HG03159 (cell line): Measurements from ENCODE around the gene FHIT.
A peak's percentile ranks its signal among the peaks of the same experiment; 100 is the strongest.

Experiments used
- ATAC-seq: cut with Tn5 transposase; IDR thresholded peaks from one replicate; pipeline ENCODE4 v1.9.1; 2021; ENCODE audit warnings: mild to moderate bottlenecking, moderate library complexity; ENCODE audit not compliant: unreplicated experiment

Gene FHIT

GRCh38 chr3:60045686-60046085, 1205.6 kb downstream of the FHIT start:
- no peak for ATAC-seq

GRCh38 chr3:60036803-60037202, 1214.4 kb downstream of the FHIT start:
- no peak for ATAC-seq

- no peak for ATAC-seq
Observed at GRCh38 chr3:60033901-60034453, 1217.3 kb downstream of the FHIT start.

GRCh38 chr3:60030982-60031381, 1220.3 kb downstream of the FHIT start:
- ATAC-seq = no peak

- no peak for ATAC-seq
Observed at GRCh38 chr3:60028233-60028632, 1223.0 kb downstream of the FHIT start.

- ATAC-seq = no peak
Observed at GRCh38 chr3:60027335-60027734, 1223.9 kb downstream of the FHIT start.

- no peak for ATAC-seq
Observed at GRCh38 chr3:60025096-60026050, 1225.9 kb downstream of the FHIT start.

GRCh38 chr3:60024400-60024799, 1226.9 kb downstream of the FHIT start:
- no peak for ATAC-seq

GRCh38 chr3:60023189-60023588, 1228.1 kb downstream of the FHIT start:
- ATAC-seq = no peak

GRCh38 chr3:60017631-60018030, 1233.6 kb downstream of the FHIT start:
- ATAC-seq = no peak

GRCh38 chr3:60015032-60015705, 1236.1 kb downstream of the FHIT start:
- ATAC-seq = no peak

GRCh38 chr3:60013241-60013640, 1238.0 kb downstream of the FHIT start:
- no peak for ATAC-seq

- no peak for ATAC-seq
Observed at GRCh38 chr3:60011218-60011617, 1240.0 kb downstream of the FHIT start.

GRCh38 chr3:60010781-60011180, 1240.5 kb downstream of the FHIT start:
- ATAC-seq = peak; percentile 92

GRCh38 chr3:60009931-60010478, 1241.2 kb downstream of the FHIT start:
- no peak for ATAC-seq

GRCh38 chr3:60001369-60001768, 1249.9 kb downstream of the FHIT start:
- ATAC-seq = no peak

GRCh38 chr3:60000311-60001105, 1250.7 kb downstream of the FHIT start:
- ATAC-seq = no peak

GRCh38 chr3:59998058-59998457, 1253.2 kb downstream of the FHIT start:
- ATAC-seq = no peak

- no peak for ATAC-seq
Observed at GRCh38 chr3:59997583-59997982, 1253.7 kb downstream of the FHIT start.

- ATAC-seq = no peak
Observed at GRCh38 chr3:59996056-59996455, 1255.2 kb downstream of the FHIT start.

- no peak for ATAC-seq
Observed at GRCh38 chr3:59995563-59995962, 1255.7 kb downstream of the FHIT start.
